ENCODE results near the gene DUSP5. TPM values are rescaled to one million over a fixed set of nuclear protein-coding genes. Genes with fewer than 3 reads are reported as not detected.
A peak's percentile ranks its signal among the peaks of the same experiment; 100 is the strongest.
"Not testable (repeated sequence)": the region's sequence is repeated elsewhere in the genome, so short reads cannot be mapped to it uniquely, and the experiment has no call there.

DUSP5 gene
- total and polyA plus RNA-seq, 8 donors: 2.7 to 12.8 (median 5.5) TPM

GRCh38 chr10:110525349-110526260 lies 27.9 kb downstream of the DUSP5 start:
- 78 to 84% methylated on average over 9 of the region's 9 CpGs for WGBS, 2 donors
- intact Hi-C loops (cut with DNase I): no loop called here
- DNase-seq (no peak), ATAC-seq (no peak), FAIRE-seq (no peak)
- no peak overlapping the region for H3K27ac ChIP-seq
- no peaks in the 10 kb centered on the region for H3K27me3 ChIP-seq
- H3K4me3 ChIP-seq: no peak overlapping the region
- H3K4me1 ChIP-seq: peaks cover 0 to 12% (median 5%) of the 10 kb centered on the region in 3 donors
- H3K9me3 ChIP-seq: no peaks in the 10 kb centered on the region
- no peaks in the 10 kb centered on the region for H3K36me3 ChIP-seq
- no peak for TF ChIP-seq CTCF (IDR thresholded peaks at IDR 0.05)

- Histone ChIP-seq H3K4me3 (no peak overlapping the region), H3K4me1 (peaks cover 0 to 5% (median 4%) of the 10 kb centered on the region in 3 donors), H3K9me3 (no peaks in the 10 kb centered on the region), H3K36me3 (no peaks in the 10 kb centered on the region), H3K27ac (no peak overlapping the region), H3K27me3 (no peaks in the 10 kb centered on the region)
- no peak for TF ChIP-seq CTCF (IDR thresholded peaks at IDR 0.05)
- no peak for DNase-seq
- no peak for FAIRE-seq
- intact Hi-C loops (cut with DNase I): no loop called here
- 87 to 89% methylated on average over 9 of the region's 9 CpGs for WGBS, 2 donors
- no peak for ATAC-seq
Observed at GRCh38 chr10:110527731-110528171, 30.0 kb downstream of the DUSP5 start.

GRCh38 chr10:110528224-110528996 lies 30.7 kb downstream of the DUSP5 start:
- TF ChIP-seq CTCF (IDR thresholded peaks at IDR 0.05): no peak
- no peaks in the 10 kb centered on the region for H3K9me3 ChIP-seq
- no peak for FAIRE-seq
- WGBS, 2 donors: 84 to 93% methylated on average over 5 of the region's 5 CpGs
- no peak overlapping the region for H3K27ac ChIP-seq
- ATAC-seq: no peak
- H3K27me3 ChIP-seq: no peaks in the 10 kb centered on the region
- intact Hi-C loops (cut with DNase I): no loop called here
- no peak overlapping the region for H3K4me3 ChIP-seq
- no peak for DNase-seq
- H3K36me3 ChIP-seq: no peaks in the 10 kb centered on the region
- no peaks in the 10 kb centered on the region for H3K4me1 ChIP-seq

- H3K27ac ChIP-seq; DNase-seq; H3K27me3 ChIP-seq; ATAC-seq; H3K36me3 ChIP-seq; FAIRE-seq; H3K9me3 ChIP-seq; H3K4me1 ChIP-seq; intact Hi-C loops (cut with DNase I); H3K4me3 ChIP-seq: not testable (repeated sequence)
- 93 to 96% methylated on average over 8 of the region's 8 CpGs for WGBS, 2 donors
Observed at GRCh38 chr10:110528997-110529524, 31.4 kb downstream of the DUSP5 start.

GRCh38 chr10:110529596-110530011 lies 31.9 kb downstream of the DUSP5 start:
- no peak for TF ChIP-seq CTCF (IDR thresholded peaks at IDR 0.05)
- intact Hi-C loops (cut with DNase I): no loop called here
- no peaks in the 10 kb centered on the region for H3K4me1 ChIP-seq
- WGBS, 2 donors: 67% methylated on average over 6 of the region's 6 CpGs
- H3K9me3 ChIP-seq: no peaks in the 10 kb centered on the region
- DNase-seq (no peak), ATAC-seq (peak in 1 of 4 donors; percentile 7), FAIRE-seq (no peak)
- H3K36me3 ChIP-seq: no peaks in the 10 kb centered on the region
- peak overlapping the region in 1 of 4 donors; percentile 7 for H3K4me3 ChIP-seq
- no peaks in the 10 kb centered on the region for H3K27me3 ChIP-seq
- no peak overlapping the region for H3K27ac ChIP-seq
